Lower lobe of right lung (tissue), 2 donors: Measurements from ENCODE around the gene PPP1R14B. TPM values are rescaled to one million over a fixed set of nuclear protein-coding genes. Genes with fewer than 3 reads are reported as not detected.

Experiments used
- ATAC-seq, 2 donors: fragments of 200-7000 bp; cut with Tn5 transposase; one replicate each; pipeline ENCODE4 v1.9.1; 2020 to 2022; ENCODE audit warnings: mild to moderate bottlenecking in 2 of 2, moderate library complexity in 2 of 2
- DNase-seq: peaks from one replicate; pipeline ENCODE4 v3.0.0-alpha.2; 2020
- H3K27ac ChIP-seq: fragments of 200-600 bp; one replicate; pipeline ENCODE4 v1.8.0; 2022
- H3K27me3 ChIP-seq: fragments of 200-600 bp; one replicate; pipeline ENCODE4 v1.8.0; 2022; ENCODE audit warnings: low read depth
- H3K36me3 ChIP-seq: fragments of 200-600 bp; one replicate; pipeline ENCODE4 v1.8.0; 2022; ENCODE audit warnings: mild to moderate bottlenecking
- H3K4me1 ChIP-seq: fragments of 200-600 bp; one replicate; pipeline ENCODE4 v1.8.0; 2022
- H3K4me3 ChIP-seq: fragments of 200-600 bp; one replicate; pipeline ENCODE4 v1.8.0; 2022; ENCODE audit warnings: mild to moderate bottlenecking
- H3K9me3 ChIP-seq: fragments of 200-600 bp; one replicate; pipeline ENCODE4 v1.8.0; 2022
- CTCF ChIP-seq: fragments of 200-600 bp; IDR thresholded peaks from one replicate; pipeline ENCODE4 v1.8.0; 2022; ENCODE audit warnings: antibody characterized with exemption, mild to moderate bottlenecking
- intact Hi-C: fragments of 100-400 bp; cut with DNase I; formaldehyde crosslinking; loops from one replicate; pipeline ENCODE4 v1.11.0; 2022
- total RNA-seq: library from RNA; stranded (reverse); fragmentation: NEBNext Ultra II Directional; extraction: Animal tissue kit (Norgen Biotek cat#: 25700); gene quantifications from one replicate; pipeline ENCODE4 v1.2.1, GENCODE V29; 2021
- donor health status: DM: no; HTN: yes; CAD: no; lungs with severe emphysema.

The PPP1R14B gene
- total RNA-seq, 1 donor from 2014 or later = 55.4 TPM

GRCh38 chr11:64291752-64292459 lies 45.2 kb upstream of the PPP1R14B start:
- intact Hi-C loops = no loop called here
- no peak for DNase-seq
- peaks cover 67% of the 10 kb centered on the region for H3K27me3 ChIP-seq
- TF ChIP-seq CTCF = no peak
- no peaks in the 10 kb centered on the region for H3K9me3 ChIP-seq
- peaks cover 18% of the 10 kb centered on the region for H3K4me1 ChIP-seq
- no peak overlapping the region for H3K27ac ChIP-seq
- peak; percentile 4 to 19 for ATAC-seq
- no peaks in the 10 kb centered on the region for H3K36me3 ChIP-seq
- H3K4me3 ChIP-seq = peak overlapping the region; percentile 44

DNA sequence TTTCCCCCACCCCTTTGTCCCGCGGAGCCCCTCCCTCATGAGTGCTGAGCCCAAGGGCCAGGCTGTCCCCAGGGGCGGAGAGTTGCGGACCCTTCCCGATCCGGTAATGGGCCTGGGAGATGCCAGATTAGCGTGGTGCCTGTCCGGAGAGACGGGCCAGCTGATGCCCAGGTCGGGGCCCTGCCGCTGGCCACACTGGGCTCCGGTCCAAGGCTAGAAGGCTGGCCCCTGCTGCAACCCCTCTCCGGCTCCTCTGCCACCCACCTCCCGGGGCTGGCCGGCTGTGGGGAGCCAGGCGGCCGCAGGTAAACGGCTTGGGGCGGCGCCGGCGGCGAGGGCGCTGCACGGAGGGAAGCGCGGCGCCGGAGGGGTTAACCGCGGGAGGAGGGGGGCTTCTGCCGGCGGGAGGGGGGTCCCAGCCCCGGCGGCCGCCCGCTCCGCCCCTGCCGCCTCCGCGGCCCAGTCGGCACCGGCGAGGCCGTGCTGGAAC lies 44.6 kb upstream of the PPP1R14B start, which contains the start of gene KCNK4:
KCNK4 (plus strand) TSS at position 41 of the 490 bp plus-strand sequence. CDS start 1,717 bp downstream, outside the sequence.
- peaks cover 20% of the 10 kb centered on the region for H3K4me1 ChIP-seq
- no peaks in the 10 kb centered on the region for H3K9me3 ChIP-seq
- no peak for DNase-seq
- TF ChIP-seq CTCF = no peak
- H3K36me3 ChIP-seq = no peaks in the 10 kb centered on the region
- H3K27me3 ChIP-seq = peaks cover 61% of the 10 kb centered on the region
- peak within 1 kb of the TSS; percentile 44 for H3K4me3 ChIP-seq
- no peak for ATAC-seq
- intact Hi-C loops = no loop called here
- H3K27ac ChIP-seq = no peak within 1 kb of the TSS

DNA sequence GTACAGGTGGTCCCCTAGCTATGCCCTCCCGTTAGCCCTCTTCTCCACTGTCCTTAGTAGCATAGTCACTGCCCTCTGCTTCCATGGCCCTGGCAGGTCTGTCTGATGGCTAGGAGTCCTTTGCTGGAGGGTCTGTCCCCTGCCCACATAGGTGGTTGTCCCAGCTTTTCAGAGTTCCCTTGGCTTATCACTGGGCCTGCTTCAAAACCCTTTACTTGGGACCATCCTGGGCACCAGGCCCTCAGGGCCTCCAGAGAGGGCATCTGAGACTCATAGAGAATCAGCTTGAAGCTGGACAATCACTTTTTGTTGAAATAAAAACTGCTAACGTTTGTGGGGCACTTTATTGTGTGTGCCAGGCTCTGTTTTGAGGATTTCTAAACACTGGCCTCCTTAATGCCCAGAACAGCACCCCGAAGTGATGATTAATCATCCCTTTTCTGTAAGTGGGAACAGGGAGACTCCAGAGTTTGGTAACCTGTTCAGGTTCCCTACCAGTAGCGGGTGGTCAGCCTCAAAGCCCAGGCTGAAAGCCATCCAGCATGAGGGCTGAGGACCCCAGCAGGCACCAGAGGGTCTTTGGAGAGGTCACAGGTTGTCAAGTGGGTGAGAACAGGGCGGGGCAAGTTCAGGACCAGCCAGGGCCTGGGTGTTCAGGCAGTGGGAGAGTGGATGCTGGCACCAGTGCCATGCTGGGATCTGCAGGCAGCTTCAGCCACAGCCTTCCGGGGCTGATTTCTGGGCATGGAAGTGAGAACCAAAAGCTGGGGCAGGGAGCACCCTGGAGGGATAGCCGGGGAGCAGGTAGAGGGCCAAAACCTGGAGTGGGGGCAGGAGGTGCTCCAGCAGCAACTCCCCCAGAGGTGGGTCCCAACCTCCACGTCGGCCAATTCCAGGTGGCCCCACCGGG lies 43.9 kb upstream of the PPP1R14B start:
- H3K4me3 ChIP-seq = no peak overlapping the region
- H3K27ac ChIP-seq = no peak overlapping the region
- H3K9me3 ChIP-seq = no peaks in the 10 kb centered on the region
- H3K36me3 ChIP-seq = no peaks in the 10 kb centered on the region
- DNase-seq = no peak
- H3K27me3 ChIP-seq = peaks cover 54% of the 10 kb centered on the region
- H3K4me1 ChIP-seq = peaks cover 25% of the 10 kb centered on the region
- intact Hi-C loops = no loop called here
- ATAC-seq = no peak
- no peak for TF ChIP-seq CTCF

GRCh38 chr11:64289002-64289564 lies 42.3 kb upstream of the PPP1R14B start:
- peaks cover 28% of the 10 kb centered on the region for H3K4me1 ChIP-seq
- ATAC-seq (no peak), DNase-seq (no peak)
- intact Hi-C loops = no loop called here
- no peak overlapping the region for H3K4me3 ChIP-seq
- H3K36me3 ChIP-seq = no peaks in the 10 kb centered on the region
- peaks cover 38% of the 10 kb centered on the region for H3K27me3 ChIP-seq
- no peak for TF ChIP-seq CTCF
- no peak overlapping the region for H3K27ac ChIP-seq
- H3K9me3 ChIP-seq = no peaks in the 10 kb centered on the region

- no peak for DNase-seq
- Histone ChIP-seq H3K27ac (no peak overlapping the region), H3K9me3 (no peaks in the 10 kb centered on the region), H3K4me3 (no peak overlapping the region), H3K36me3 (no peaks in the 10 kb centered on the region), H3K4me1 (peaks cover 35% of the 10 kb centered on the region), H3K27me3 (peaks cover 31% of the 10 kb centered on the region)
- ATAC-seq = no peak
- intact Hi-C loops = no loop called here
- TF ChIP-seq CTCF = no peak
These were observed 41.6 kb upstream of the PPP1R14B start for GRCh38 chr11:64288353-64288750.
